EH (cell line): ENCODE measurements around the gene MPRIP.
"Not testable (repeated sequence)": the region's sequence is repeated elsewhere in the genome, so short reads cannot be mapped to it uniquely, and the experiment has no call there.

Experiments
- DNase-seq: peaks from one replicate; pipeline ENCODE4 v3.0.0-alpha.2; 2015; ENCODE audit warnings: low read depth

The MPRIP gene, protein sequence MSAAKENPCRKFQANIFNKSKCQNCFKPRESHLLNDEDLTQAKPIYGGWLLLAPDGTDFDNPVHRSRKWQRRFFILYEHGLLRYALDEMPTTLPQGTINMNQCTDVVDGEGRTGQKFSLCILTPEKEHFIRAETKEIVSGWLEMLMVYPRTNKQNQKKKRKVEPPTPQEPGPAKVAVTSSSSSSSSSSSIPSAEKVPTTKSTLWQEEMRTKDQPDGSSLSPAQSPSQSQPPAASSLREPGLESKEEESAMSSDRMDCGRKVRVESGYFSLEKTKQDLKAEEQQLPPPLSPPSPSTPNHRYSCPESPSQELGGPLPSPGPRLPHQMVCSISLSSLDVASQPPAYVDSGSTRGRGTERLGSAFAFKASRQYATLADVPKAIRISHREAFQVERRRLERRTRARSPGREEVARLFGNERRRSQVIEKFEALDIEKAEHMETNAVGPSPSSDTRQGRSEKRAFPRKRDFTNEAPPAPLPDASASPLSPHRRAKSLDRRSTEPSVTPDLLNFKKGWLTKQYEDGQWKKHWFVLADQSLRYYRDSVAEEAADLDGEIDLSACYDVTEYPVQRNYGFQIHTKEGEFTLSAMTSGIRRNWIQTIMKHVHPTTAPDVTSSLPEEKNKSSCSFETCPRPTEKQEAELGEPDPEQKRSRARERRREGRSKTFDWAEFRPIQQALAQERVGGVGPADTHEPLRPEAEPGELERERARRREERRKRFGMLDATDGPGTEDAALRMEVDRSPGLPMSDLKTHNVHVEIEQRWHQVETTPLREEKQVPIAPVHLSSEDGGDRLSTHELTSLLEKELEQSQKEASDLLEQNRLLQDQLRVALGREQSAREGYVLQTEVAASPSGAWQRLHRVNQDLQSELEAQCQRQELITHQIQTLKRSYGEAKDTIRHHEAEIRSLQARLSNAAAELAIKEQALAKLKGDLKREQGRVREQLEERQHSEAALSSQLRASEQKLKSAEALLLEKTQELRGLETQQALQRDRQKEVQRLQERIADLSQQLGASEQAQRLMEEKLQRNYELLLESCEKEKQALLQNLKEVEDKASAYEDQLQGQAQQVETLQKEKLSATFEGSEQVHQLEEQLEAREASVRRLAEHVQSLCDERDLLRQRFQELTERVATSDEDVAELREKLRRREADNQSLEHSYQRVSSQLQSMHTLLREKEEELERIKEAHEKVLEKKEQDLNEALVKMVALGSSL (N-terminal part only)

GRCh38 chr17:17042384-17042736, at the start of gene MPRIP:
Gene MPRIP (plus strand): TSS chr17:17042457. CDS start chr17:17042849, 392 bp downstream.
- no peak for DNase-seq

- DNase-seq: no peak
These were observed 47.6 kb upstream of the MPRIP start for GRCh38 chr17:16994631-16995030.

- no peak for DNase-seq
These were observed 46.3 kb upstream of the MPRIP start for GRCh38 chr17:16995930-16996329.

DNA sequence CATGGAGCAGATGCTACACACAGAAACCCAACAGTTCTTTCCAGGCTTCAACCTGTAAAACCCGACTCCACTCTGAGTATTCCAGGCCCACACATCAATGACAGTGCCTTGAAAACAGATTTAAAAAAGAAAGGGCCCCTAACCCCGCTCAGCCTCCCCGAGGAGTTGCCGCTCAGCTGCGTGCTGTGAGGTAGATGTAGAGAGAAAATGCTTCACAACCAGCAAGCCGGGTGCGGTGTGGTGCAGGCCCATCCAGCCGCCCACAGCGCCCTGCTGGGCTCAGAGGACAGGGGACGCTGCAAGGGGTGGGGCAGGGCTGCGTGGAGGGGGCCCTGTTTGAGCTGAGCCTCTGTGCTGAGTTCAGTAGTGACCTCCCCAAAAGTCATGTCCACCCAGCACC, 45.5 kb upstream of the MPRIP start:
- DNase-seq: not testable (repeated sequence)

GRCh38 chr17:16997514-16998429, 44.5 kb upstream of the MPRIP start:
- no peak for DNase-seq

GRCh38 chr17:16999931-17000625, 42.2 kb upstream of the MPRIP start:
- no peak for DNase-seq

- no peak for DNase-seq
These were observed 41.0 kb upstream of the MPRIP start for GRCh38 chr17:17001076-17001777.

DNA sequence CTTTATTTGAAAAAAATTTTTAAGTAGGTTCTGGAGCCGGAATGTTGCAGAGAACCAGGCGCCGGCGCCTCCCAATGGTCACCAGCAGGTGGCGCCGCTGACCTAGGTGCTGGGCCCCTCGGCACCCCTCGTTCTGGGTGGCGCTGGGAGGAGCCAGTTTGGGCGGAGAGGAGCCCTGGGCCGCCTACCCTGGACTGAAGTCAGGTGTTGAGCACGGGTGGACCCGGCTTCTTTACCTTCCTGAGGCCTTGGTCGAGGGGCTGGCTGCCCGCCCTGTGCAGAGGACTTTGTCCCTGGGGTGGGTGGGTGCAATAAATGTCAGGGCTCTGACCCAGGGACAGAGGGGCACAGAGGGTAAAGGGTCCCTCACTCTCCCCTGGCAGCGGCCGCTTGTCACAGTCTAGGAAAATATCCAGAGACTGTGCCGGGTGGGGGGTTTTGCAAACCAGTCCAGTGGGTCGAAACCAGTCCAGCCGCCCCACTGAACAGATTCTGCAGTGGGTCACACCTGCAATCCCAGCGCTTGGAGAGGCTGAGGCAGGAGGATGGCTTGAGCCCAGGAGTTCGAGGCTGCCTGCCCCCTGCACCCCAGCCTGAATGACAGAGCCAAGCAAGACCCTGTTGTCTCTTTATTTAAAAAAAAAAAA, 40.3 kb upstream of the MPRIP start:
- DNase-seq: peak; percentile 66

GRCh38 chr17:17002731-17003715, 39.2 kb upstream of the MPRIP start:
- DNase-seq: peak; percentile 19

- no peak for DNase-seq
These were observed 37.8 kb upstream of the MPRIP start for GRCh38 chr17:17004251-17004996.

- DNase-seq: not testable (repeated sequence)
These were observed 37.2 kb upstream of the MPRIP start for GRCh38 chr17:17004997-17005614.

GRCh38 chr17:17007891-17008290, 34.4 kb upstream of the MPRIP start:
- not testable (repeated sequence) for DNase-seq

GRCh38 chr17:17008621-17009397, 33.4 kb upstream of the MPRIP start:
- not testable (repeated sequence) for DNase-seq

GRCh38 chr17:17009972-17010371, 32.3 kb upstream of the MPRIP start:
- DNase-seq: peak; percentile 42

DNA sequence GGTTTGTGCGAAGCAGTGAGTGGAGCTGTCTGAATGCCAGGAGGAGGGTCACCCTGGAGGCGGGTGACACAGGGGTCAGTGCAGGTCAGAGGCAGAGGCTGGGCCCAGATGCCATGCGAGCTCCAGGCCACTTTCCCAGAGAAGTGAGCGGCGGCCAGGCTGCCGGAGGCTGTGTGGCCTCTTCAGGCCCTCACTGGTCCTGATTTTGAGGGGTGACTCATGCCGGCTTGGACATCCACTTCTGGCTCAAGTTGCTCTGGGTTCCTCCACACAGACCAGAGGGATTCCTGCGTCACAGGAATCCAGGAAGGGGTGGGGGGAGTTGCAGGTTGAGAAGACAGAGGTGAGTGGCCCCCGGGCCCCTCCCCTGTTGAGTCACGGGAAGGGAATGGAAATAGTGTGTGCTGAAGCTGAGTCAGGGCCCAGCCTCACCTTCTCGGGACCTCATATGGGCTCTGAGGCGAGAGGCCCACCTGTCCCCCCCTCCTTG, 31.7 kb upstream of the MPRIP start:
- not testable (repeated sequence) for DNase-seq
